PFSK-1 (cell line): ENCODE measurements around the gene WDR1.

Experiments used
- POLR2AphosphoS5 ChIP-seq: IDR thresholded peaks from 2 replicates; pipeline ENCODE4 v1.6.1; 2012; ENCODE audit warnings: low read depth, mild to moderate bottlenecking, control low read depth, low read length, moderate library complexity
- SIN3A ChIP-seq: IDR thresholded peaks from 2 replicates; pipeline ENCODE4 v1.6.1; 2012; ENCODE audit warnings: mild to moderate bottlenecking, low read length, moderate library complexity, borderline replicate concordance; ENCODE audit not compliant: insufficient read depth
- TAF1 ChIP-seq: IDR thresholded peaks from 2 replicates; pipeline ENCODE4 v1.6.1; 2012; ENCODE audit warnings: low read length, control low read depth, borderline replicate concordance; ENCODE audit not compliant: insufficient read depth

- no peak for TF ChIP-seq POLR2AphosphoS5
- no peak for TF ChIP-seq SIN3A
- TF ChIP-seq TAF1 = no peak
These were observed 34.6 kb upstream of the WDR1 start for GRCh38 chr4:10151182-10151581.
